HepG2 (cell line): ENCODE results near the gene ST6GALNAC3. TPM values are rescaled to one million over a fixed set of nuclear protein-coding genes. Genes with fewer than 3 reads are reported as not detected.

Experiments
- ATAC-seq: fragments of 200-7000 bp; cut with Tn5 transposase; 3 replicates; pipeline ENCODE4 v1.9.1; 2020; ENCODE audit warnings: mild to moderate bottlenecking, moderate library complexity
- BruUV-seq: library from RNA; stranded (reverse); fragments of 400-500 nt; replicated peaks from 2 replicates; lab custom pipeline; 2021; lab: Mats Ljungman, UMichigan
- CTCF ChIA-PET: fragments of 300-600 bp; formaldehyde crosslinking; extraction: SDS; loops from one replicate; lab custom pipeline; 2021; ENCODE audit warnings: low total read pairs, inconsistent platforms, low intra/inter-chr PET ratio; lab: Yijun Ruan, JAX
- POLR2A ChIA-PET: fragments of 350-600 bp; sonication (Branson Sonifier 250); formaldehyde crosslinking; loops from one replicate; lab custom pipeline; 2020; ENCODE audit warnings: antibody characterized with exemption, inconsistent platforms; lab: Yijun Ruan, JAX
- DNase-seq: peaks from one replicate; pipeline ENCODE4 v3.0.0-alpha.2; 2015; ENCODE audit warnings: low spot score
- FAIRE-seq: peaks from 3 replicates; lab custom pipeline; 2011; peaks lifted over from hg19 to GRCh38; lab: Jason Lieb, UNC
- H2AFZ ChIP-seq: one replicate; pipeline ENCODE4 v1.6.1; 2011; ENCODE audit warnings: low read length, inconsistent platforms
- H3K27ac ChIP-seq: fragments of 300-600 bp; 3 replicates; pipeline ENCODE4 v1.8.0; 2011; ENCODE audit warnings: mixed run types, mild to moderate bottlenecking, mixed read lengths, low read length, inconsistent platforms; ENCODE audit not compliant: insufficient read depth; ENCODE audit errors: extremely low read length
- H3K27me3 ChIP-seq, 2 experiments: fragments of 200-600 bp in 1 of 2; 2 replicates in 1 of 2; 3 replicates in 1 of 2; pipeline versions ENCODE4 v1.6.0 to v1.8.0; 2011; ENCODE audit warnings: low read length in 2 of 2, mild to moderate bottlenecking in 2 of 2, moderate library complexity in 2 of 2, inconsistent platforms in 1 of 2; ENCODE audit not compliant: insufficient read depth in 2 of 2, control insufficient read depth in 1 of 2
- H3K36me3 ChIP-seq, 2 experiments: fragments of 200-600 bp in 1 of 2; replicated peaks in 1 of 2; 2 replicates in 1 of 2; 3 replicates in 1 of 2; pipeline versions ENCODE4 v1.5.1 to v1.8.0; 2011; ENCODE audit warnings: low read length in 2 of 2, inconsistent platforms in 1 of 2; ENCODE audit not compliant: insufficient read depth in 2 of 2, control insufficient read depth in 1 of 2
- H3K4me1 ChIP-seq: 2 replicates; pipeline ENCODE4 v1.5.1; 2012; ENCODE audit warnings: low read length, inconsistent platforms; ENCODE audit not compliant: insufficient read depth
- H3K4me2 ChIP-seq: 2 replicates; pipeline ENCODE4 v1.6.0; 2011; ENCODE audit warnings: low read depth, low read length, inconsistent platforms
- H3K4me3 ChIP-seq, 3 experiments: fragments of 200-600 bp in 1 of 3; sonication (generic), shearing (Covaris generic) in 1 of 3; replicated peaks in 1 of 3; 2 replicates each; pipeline ENCODE4 v1.5.1; 2011 to 2016; ENCODE audit warnings: low read length in 3 of 3, inconsistent platforms in 2 of 3, low read depth in 2 of 3, mild to moderate bottlenecking in 2 of 3, control low read depth in 1 of 3, mixed read lengths in 1 of 3; ENCODE audit not compliant: insufficient read depth in 1 of 3
- H3K79me2 ChIP-seq: one replicate; pipeline ENCODE4 v1.6.1; 2011; ENCODE audit warnings: low read length, inconsistent platforms; ENCODE audit not compliant: insufficient read depth
- H3K9ac ChIP-seq: 2 replicates; pipeline ENCODE4 v1.6.0; 2011; ENCODE audit warnings: mild to moderate bottlenecking, low read depth, low read length, inconsistent platforms; ENCODE audit not compliant: insufficient read depth
- H3K9me3 ChIP-seq: 2 replicates; pipeline ENCODE4 v1.5.1; 2012; ENCODE audit warnings: mild to moderate bottlenecking, low read length
- H4K20me1 ChIP-seq: 2 replicates; pipeline ENCODE4 v1.6.0; 2011; ENCODE audit warnings: inconsistent platforms, mild to moderate bottlenecking, low read length, moderate library complexity; ENCODE audit not compliant: insufficient read depth
- ATF4 ChIP-seq, 2 experiments: fragments of 450-650 bp in 1 of 2; sonication (generic) in 1 of 2; formaldehyde crosslinking; IDR thresholded peaks; 2 replicates each; pipeline versions ENCODE4 v1.5.0 to v1.8.0; 2020 to 2022; ENCODE audit warnings: mild to moderate bottlenecking in 1 of 2, missing genetic modification reagents in 1 of 2
- BCL3 ChIP-seq: sonication (generic); formaldehyde crosslinking; IDR thresholded peaks from 2 replicates; pipeline ENCODE4 v1.5.1; 2020; ENCODE audit warnings: mild to moderate bottlenecking, missing genetic modification reagents, moderate library complexity
- CEBPZ ChIP-seq: IDR thresholded peaks from 2 replicates; pipeline ENCODE4 v1.6.1; 2012; ENCODE audit warnings: low read length, improper control_type of control experiment
- CHCHD3 ChIP-seq: sonication (generic); formaldehyde crosslinking; IDR thresholded peaks from 2 replicates; pipeline ENCODE4 v1.8.0; 2022; ENCODE audit warnings: mild to moderate bottlenecking, missing genetic modification reagents, moderate library complexity
- KDM5A ChIP-seq: fragments of 200-600 bp; sonication (generic); IDR thresholded peaks from 2 replicates; pipeline ENCODE4 v1.7.0; 2018; ENCODE audit warnings: antibody characterized with exemption, mild to moderate bottlenecking, low read length, borderline replicate concordance
- KLF11 ChIP-seq: IDR thresholded peaks from 2 replicates; pipeline ENCODE4 v1.6.1; 2016; ENCODE audit warnings: missing compliant biosample characterization
- MYPOP ChIP-seq: sonication (generic); formaldehyde crosslinking; IDR thresholded peaks from 2 replicates; pipeline ENCODE4 v1.8.1; 2023; ENCODE audit warnings: mild to moderate bottlenecking, moderate library complexity, missing genetic modification reagents
- NFRKB ChIP-seq: fragments of 450-650 bp; IDR thresholded peaks from 2 replicates; pipeline ENCODE4 v1.6.1; 2017
- PPARG ChIP-seq: conservative IDR thresholded peaks from 2 replicates; pipeline ENCODE4 v1.6.1; 2016; ENCODE audit warnings: missing biosample characterization, missing genetic modification reagents
- REXO4 ChIP-seq: sonication (generic); formaldehyde crosslinking; IDR thresholded peaks from 2 replicates; pipeline ENCODE4 v1.8.0; 2022; ENCODE audit warnings: missing genetic modification reagents, mild to moderate bottlenecking, borderline replicate concordance
- ZNF253 ChIP-seq: sonication (generic); formaldehyde crosslinking; IDR thresholded peaks from 2 replicates; pipeline ENCODE4 v1.8.0; 2022; ENCODE audit warnings: mild to moderate bottlenecking, missing genetic modification reagents, borderline replicate concordance
- ZNF343 ChIP-seq: sonication (generic); formaldehyde crosslinking; IDR thresholded peaks from 2 replicates; pipeline ENCODE4 v1.4.0; 2020; ENCODE audit warnings: mild to moderate bottlenecking, missing genetic modification reagents
- ZNF7 ChIP-seq: IDR thresholded peaks from 2 replicates; pipeline ENCODE4 v1.6.1; 2016; ENCODE audit warnings: missing biosample characterization, missing genetic modification reagents
- ZNF704 ChIP-seq: sonication (generic); formaldehyde crosslinking; IDR thresholded peaks from 2 replicates; pipeline ENCODE4 v1.8.1; 2023; ENCODE audit warnings: mild to moderate bottlenecking, inconsistent platforms, moderate library complexity, missing genetic modification reagents, borderline replicate concordance
- WGBS: methylation state at CpG from one replicate; pipeline ENCODE4 v1.1.6; 2017; ENCODE audit warnings: low lambda C conversion rate; 5-methylcytosine and 5-hydroxymethylcytosine counted together
- in situ Hi-C: cut with HindIII; loops from 2 replicates; pipeline ENCODE4 v1.10.0; 2017; ENCODE audit warnings: low pct_unique_long_range_greater_than_20kb; ENCODE audit not compliant: extremely low pct_ligation_motif_present
- intact Hi-C: fragments of 100-400 bp; cut with micrococcal nuclease; formaldehyde crosslinking; loops from one replicate; pipeline ENCODE4 v1.10.0; 2022; ENCODE audit not compliant: unreplicated experiment
- polyA plus RNA-seq, 8 experiments: library from polyadenylated mRNA; depleted of rRNA in 3 of 8; stranded (reverse) in 7 of 8; unstranded in 1 of 8; fragments of >200 nt; fragmentation: Illumina TruSeq in 4 of 8; extraction: Trizol in 4 of 8; gene quantifications; 2 replicates each; pipeline versions ENCODE4 v1.2.1 to v1.2.3, GENCODE V29; 2011 to 2016; ENCODE audit warnings: low read depth in 4 of 8, missing spikeins in 1 of 8, mixed read lengths in 1 of 8; ENCODE audit not compliant: insufficient read depth in 1 of 8
- total RNA-seq, 5 experiments: library from RNA; depleted of rRNA; stranded (reverse); fragments of >200 nt; fragmentation: Illumina TruSeq; extraction: Trizol; gene quantifications; 2 replicates each; pipeline ENCODE4 v1.2.3, GENCODE V29; 2016; ENCODE audit warnings: low read depth in 1 of 5

ST6GALNAC3 gene
- total and polyA plus RNA-seq, 2 of the 13 experiments (the other 11 are each of a cell fraction or from before 2014, with no cell fraction given) = not detected

- FAIRE-seq (no peak), DNase-seq (no peak), ATAC-seq (no peak)
- WGBS = 44% methylated on average over 3 of the region's 3 CpGs
- no peak overlapping the region for H3K4me2 ChIP-seq
- H3K4me3 ChIP-seq = no peak overlapping the region
- no peaks in the 10 kb centered on the region for H3K36me3 ChIP-seq
- no peak overlapping the region for H3K27ac ChIP-seq
- H3K27me3 ChIP-seq = no peaks in the 10 kb centered on the region
- TF ChIP-seq ZNF704 (CRISPR knock-in tag) = no peak
- TF ChIP-seq KDM5A = no peak
- TF ChIP-seq CHCHD3 (CRISPR knock-in tag) = no peak
- TF ChIP-seq KLF11 (CRISPR knock-in tag) = no peak
- TF ChIP-seq PPARG (CRISPR knock-in tag) = no peak
- TF ChIP-seq MYPOP (CRISPR knock-in tag) = no peak
- no peak for TF ChIP-seq REXO4 (CRISPR knock-in tag)
- TF ChIP-seq NFRKB = no peak
- no peak for TF ChIP-seq ZNF253
- no peak for TF ChIP-seq ZNF343
- no peak for TF ChIP-seq ZNF7
- TF ChIP-seq ATF4 (CRISPR knock-in tag; IDR thresholded peaks at IDR 0.05) = no peak
- no peak for TF ChIP-seq BCL3
- TF ChIP-seq CEBPZ = no peak
- H3K4me1 ChIP-seq = no peaks in the 10 kb centered on the region
- no peak overlapping the region for H3K9ac ChIP-seq
- no peaks in the 10 kb centered on the region for H4K20me1 ChIP-seq
- no peak overlapping the region for H2AFZ ChIP-seq
- intact Hi-C loops = no loop called here
- BruUV-seq = no TSS peak
- H3K79me2 ChIP-seq = no peaks in the 10 kb centered on the region
- in situ Hi-C loops = no loop called here
- ChIA-PET CTCF (no interaction called here), POLR2A (no interaction called here)
- no peaks in the 10 kb centered on the region for H3K9me3 ChIP-seq
Observed at GRCh38 chr1:76203127-76203526, 128.6 kb downstream of the ST6GALNAC3 start.
